ENCODE data around the gene ZNF141. TPM values are rescaled to one million over a fixed set of nuclear protein-coding genes. Genes with fewer than 3 reads are reported as not detected.
"Not testable (repeated sequence)": the region's sequence is repeated elsewhere in the genome, so short reads cannot be mapped to it uniquely, and the experiment has no call there.

The ZNF141 gene
- total RNA-seq (2014; rRNA removed; shearing (Covaris generic)) = 0.44 and 0.84 TPM in 2 replicates

GRCh38 chr4:337143-337931 lies at the start of gene ZNF141:
ZNF141 (plus strand) TSS chr4:337814; CDS start chr4:337984, 170 bp downstream.
- DNase-seq (ENCODE audit: low spot score) = no peak

- DNase-seq (ENCODE audit: low spot score) = no peak
Measured at GRCh38 chr4:288891-289290, 48.7 kb upstream of the ZNF141 start.

- DNase-seq (ENCODE audit: low spot score) = no peak
Measured at GRCh38 chr4:294732-295131, 42.9 kb upstream of the ZNF141 start.

GRCh38 chr4:302381-302780 lies 35.2 kb upstream of the ZNF141 start:
- no peak for DNase-seq (ENCODE audit: low spot score)

- not testable (repeated sequence) for DNase-seq (ENCODE audit: low spot score)
Measured at GRCh38 chr4:304516-304915, 33.1 kb upstream of the ZNF141 start.

DNA sequence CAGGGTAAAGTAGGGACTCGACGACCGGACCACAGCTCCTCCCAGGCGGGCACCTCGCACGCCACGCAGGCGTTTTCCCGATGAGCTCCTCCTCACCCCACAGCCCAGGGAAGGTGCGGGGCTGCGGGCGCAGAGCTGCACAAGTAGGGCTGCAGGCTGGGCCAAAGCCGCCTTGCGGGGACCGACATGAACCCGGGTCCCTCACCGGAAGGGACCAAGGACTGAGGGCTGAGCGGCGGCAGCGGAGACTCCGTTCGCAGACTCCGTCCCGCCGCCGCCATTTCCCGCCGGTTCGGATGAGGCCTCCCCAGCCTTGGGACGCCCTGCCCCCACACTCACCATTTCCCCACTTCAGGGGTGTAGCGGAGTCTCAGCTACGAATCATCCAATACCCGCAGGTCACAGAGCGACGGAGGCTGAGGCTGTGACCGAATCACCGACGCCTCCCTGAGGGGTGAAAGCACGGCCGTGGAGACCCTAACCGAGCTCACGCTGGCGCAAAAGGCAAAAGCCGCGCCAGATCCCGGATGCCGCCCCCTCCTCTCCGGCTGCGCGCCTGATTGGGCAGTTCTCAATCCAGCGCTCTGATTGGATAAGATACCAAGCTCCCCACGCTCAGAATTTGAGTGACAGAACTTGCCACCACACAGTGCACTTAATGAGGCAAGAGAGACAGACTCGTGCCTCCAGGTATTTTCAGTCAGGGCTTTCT lies 32.5 kb upstream of the ZNF141 start, which contains the start of gene ZNF732:
TSS of gene ZNF732 (minus strand) at position 506 of the 712 bp plus-strand sequence. CDS start at position 342, 164 bp downstream.
- no peak for DNase-seq (ENCODE audit: low spot score)

DNA sequence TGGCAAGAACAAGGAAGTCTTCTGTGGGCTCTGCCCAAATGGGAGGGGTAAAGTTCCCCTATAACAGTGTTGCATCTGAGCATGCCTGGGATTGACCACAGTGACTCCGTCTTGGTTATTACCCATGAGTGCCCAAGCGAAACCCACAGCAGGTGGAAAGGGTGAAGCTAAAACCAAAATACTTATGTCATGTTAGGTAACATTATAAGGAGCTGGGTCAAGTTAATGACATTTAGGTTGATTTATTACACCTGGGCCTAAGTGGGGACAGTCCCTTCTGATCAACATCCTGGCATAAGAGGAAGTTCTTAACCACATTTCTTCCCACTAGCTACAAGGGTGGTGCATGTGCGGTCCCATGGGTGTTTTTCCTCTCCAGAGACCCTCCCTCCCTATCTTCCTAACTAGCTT lies 31.1 kb upstream of the ZNF141 start:
- no peak for DNase-seq (ENCODE audit: low spot score)

- no peak for DNase-seq (ENCODE audit: low spot score)
Measured at GRCh38 chr4:309807-310206, 27.8 kb upstream of the ZNF141 start.

DNA sequence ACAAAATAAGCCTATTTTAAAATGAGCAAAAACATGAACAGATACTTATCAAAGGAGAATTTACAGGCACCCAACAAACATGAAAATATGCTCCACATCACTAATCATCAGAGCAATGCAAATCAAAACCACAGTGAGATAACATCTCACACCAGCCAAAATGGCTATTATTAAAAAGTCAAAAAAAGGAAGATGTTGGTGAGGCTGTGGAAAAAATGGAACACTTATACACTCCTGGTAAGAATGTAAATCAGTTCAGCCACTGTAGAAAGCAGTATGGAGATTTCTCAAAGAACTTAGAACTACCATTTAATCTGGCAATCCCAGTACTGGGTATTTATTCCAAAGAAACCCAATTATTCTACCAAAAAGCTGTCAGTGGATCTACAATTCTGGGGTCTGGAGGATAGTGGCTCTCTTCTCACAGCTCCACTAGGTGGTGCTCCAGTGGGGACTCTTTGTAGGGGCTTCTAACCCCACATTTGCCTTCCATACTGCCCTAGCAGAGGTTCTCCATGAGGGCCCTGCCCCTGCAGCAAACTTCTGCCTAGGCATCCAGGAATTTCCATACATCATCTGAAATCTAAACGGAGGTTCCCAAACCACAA lies 23.2 kb upstream of the ZNF141 start:
- DNase-seq (ENCODE audit: low spot score) = no peak

DNA sequence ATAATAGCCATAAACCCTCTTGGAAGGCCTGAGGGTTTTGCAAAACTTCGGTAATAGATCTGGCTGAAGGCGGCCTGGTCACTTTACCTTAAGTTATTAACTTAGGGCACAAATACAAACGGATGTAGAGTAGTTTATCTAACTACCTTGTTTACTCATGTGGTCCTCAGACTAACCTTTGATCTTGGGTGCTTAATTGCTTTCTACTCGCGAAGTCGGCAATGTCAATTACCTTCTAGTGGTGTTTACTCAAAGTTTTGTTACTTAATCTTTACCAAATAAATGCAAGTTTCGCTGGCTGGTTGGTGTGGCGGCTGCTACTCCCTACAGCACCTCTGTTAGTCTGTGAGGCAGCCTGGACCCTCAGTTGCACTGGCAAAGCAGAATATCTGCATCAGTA lies 8.9 kb upstream of the ZNF141 start:
- DNase-seq (ENCODE audit: low spot score) = no peak

DNA sequence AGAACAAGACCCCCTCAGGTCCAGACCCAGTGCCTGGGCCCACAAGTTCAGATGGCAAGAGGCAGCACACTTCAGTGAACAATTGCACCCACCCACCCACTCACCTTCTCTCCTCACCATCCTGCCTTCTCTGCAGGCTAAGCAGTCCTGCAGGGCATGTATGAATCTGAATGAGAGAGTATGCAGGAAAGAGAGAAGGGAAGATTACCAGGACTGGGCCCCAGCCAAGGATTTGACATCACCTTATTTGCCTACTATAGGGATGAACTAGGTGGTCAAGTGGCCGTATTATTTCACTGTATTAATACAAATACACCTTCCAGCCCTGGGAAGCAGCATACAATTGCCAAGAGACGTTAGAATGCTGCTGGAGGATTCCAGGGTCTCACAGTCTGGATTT lies 2.1 kb upstream of the ZNF141 start:
- DNase-seq (ENCODE audit: low spot score) = no peak

GRCh38 chr4:336099-336892 lies 1.3 kb upstream of the ZNF141 start:
- DNase-seq (ENCODE audit: low spot score) = no peak

- DNase-seq (ENCODE audit: low spot score) = no peak
Measured at GRCh38 chr4:336893-337142, 796 bp upstream of the ZNF141 start.

DNA sequence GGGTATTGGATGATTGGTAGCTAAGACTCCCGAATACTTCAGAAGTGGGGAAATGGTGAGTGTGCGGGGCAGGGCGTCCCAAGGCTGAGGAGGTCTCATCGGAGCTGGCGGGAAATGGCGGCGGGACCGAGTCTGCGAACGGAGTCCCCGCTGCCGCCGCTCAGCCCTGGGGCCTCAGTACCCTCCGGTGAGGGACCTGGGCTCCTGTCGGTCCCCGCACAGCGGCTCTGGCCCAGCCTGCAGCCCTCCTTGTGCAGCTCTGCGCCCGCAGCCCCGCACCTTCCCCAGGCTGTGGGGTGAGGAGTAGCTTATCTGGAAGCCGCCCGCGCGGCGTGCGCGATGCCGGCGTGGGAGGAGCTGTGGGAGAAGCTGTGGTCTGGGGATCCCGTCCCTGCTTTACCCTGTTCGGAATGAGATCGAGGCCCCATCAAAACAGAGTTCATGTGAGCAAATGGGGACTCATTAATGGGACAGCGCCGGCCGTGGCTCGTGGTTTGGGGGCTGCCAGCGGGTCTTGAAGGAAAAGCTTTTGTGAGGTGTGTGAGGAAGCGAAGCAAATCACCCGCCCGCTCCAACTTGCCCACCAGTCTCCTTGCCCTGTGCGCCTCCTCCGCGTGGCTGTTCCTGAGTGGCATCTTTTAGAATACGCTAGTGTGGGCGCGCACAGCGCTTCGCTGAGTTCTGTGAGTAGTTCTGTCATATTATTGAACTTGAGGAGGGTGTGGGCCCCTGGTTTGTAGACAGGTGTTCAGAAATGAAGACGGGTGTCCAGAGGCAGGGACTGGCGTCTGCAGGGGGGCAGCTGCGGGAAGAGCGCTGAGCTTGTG lies 531 bp downstream of the ZNF141 start:
- DNase-seq (ENCODE audit: low spot score) = no peak

DNA sequence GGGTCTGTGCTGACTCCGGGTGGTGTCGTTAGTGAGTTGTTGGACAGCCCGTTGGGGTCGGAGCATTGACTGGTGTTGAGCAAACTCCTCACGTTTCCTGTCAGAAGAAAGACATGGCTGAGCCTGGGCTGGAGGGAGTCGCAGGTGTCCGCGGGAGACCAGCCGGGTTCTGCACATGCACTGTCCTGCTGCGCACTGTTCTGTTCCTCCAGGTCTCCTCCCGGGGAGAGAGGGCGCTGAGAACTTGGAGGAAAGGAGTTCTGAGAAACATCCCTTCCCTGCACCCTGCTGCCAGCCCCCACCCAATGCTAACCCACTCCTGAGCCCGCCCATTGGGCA lies 1.1 kb downstream of the ZNF141 start:
- no peak for DNase-seq (ENCODE audit: low spot score)

DNA sequence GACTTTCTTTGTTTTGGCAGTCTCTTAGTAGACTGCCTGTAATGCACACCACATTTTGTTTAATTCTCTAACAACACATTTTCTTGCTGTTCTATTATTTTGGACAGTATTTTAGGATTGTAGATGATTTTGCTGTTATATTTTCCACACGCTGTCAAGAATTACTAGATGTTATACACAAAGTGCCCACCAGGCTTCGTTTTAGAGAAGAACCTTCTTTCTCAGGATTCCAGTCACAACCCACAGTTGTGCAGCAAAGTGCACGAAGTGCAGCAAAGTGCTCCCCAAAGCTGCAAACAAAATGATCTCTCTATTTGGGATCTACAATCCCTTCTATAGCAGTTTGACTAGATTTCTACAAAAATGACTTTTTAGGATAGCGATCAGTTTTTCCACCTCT lies 2.4 kb downstream of the ZNF141 start:
- DNase-seq (ENCODE audit: low spot score) = no peak

DNA sequence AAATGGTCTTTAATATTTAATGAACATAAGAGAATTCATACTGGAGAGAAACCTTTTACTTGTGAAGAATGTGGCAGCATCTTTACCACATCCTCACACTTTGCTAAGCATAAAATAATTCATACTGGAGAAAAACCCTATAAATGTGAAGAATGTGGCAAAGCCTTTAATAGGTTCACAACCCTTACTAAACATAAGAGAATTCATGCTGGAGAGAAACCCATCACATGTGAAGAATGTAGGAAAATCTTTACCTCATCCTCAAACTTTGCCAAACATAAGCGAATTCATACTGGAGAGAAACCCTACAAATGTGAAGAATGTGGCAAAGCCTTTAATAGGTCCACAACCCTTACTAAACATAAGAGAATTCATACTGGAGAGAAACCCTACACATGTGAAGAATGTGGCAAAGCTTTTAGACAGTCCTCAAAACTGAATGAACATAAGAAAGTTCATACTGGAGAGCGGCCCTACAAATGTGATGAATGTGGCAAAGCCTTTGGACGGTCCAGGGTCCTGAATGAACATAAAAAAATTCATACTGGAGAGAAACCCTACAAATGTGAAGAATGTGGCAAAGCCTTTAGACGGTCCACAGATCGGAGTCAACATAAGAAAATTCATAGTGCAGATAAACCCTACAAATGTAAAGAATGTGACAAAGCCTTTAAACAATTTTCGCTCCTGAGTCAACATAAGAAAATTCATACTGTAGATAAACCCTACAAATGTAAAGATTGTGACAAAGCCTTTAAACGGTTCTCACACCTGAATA lies 35.6 kb downstream of the ZNF141 start:
- no peak for DNase-seq (ENCODE audit: low spot score)

DNA sequence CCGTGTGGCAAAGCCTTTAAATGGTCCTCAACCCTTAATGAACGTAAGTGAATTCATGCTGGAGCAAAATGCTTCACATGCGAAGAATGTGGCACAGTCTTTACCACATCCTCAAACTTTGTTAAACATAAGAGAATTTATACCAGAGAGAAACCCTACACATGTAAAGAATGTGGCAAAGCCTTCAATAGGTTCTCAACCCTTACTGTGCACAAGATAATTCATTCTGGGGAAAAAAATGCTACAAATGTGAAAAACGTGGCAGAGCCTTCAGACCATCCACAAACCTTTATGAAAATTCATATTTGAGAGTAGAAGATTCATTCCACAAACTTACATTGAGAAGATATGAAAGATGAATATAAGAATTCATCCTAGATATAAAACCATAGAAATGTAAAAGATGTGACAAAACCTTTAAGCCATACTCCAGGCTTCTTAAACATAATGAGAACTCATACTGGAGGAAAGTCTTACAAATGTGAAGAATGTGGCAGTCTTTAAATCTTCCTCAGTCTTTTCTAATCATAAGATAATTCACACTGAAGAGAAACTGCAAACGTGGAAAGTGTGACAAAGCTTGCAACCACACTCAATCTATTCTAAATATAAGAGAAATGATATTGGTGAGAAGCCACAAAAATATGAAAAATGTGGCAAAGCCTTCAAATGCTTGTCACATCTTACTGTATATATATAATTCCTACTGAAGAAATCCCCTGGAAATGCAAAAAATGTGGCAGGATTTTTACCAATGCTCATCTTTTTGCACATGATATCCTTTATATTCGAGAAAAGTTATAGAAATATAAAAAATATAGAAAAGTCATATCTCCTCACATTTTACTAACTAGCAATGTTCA lies 36.9 kb downstream of the ZNF141 start:
- no peak for DNase-seq (ENCODE audit: low spot score)

DNA sequence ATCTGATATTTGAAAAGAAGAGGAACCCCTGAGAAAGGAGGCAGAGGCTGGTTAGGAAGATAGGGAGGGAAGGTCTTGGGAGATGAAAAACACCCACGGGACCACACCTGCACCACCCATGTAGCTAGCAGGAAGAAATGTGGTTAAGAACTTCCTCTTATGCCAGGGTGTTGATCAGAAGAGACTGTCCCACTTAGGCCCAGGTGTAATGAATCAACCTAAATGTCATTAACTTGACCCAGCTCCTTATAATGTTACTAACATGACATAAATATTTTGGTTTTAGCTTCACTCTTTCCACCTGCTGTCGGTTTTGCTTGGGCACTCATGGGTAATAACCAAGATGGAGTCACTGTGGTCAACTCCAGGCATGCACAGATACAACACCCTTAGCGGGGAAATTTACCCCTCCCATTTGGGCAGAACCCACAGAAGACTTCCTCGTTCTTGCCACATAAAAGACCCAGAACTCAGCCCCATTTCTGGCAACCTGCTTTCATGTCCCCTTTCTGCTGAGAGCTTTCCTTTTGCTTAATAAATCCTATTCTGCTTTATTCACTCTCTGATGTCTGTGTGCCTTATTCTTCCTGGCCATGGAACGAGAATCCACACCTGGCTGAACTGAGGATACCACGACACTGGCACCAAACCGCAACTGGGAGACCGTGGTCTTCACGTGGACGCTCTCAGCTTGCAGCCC lies 46.8 kb downstream of the ZNF141 start:
- no peak for DNase-seq (ENCODE audit: low spot score)
